Activated T-cell treated with anti-CD3 and anti-CD28 coated beads, Interleukin-2, amount 50 U/mL, for 1 hour (primary cell): ENCODE measurements around the gene PIK3CB.
"Not testable (repeated sequence)": the region's sequence is repeated elsewhere in the genome, so short reads cannot be mapped to it uniquely, and the experiment has no call there.

ENCODE experiments used
- DNase-seq: peaks from one replicate; pipeline ENCODE4 v3.0.0-alpha.2; 2020

PIK3CB gene

GRCh38 chr3:138846262-138846791, 11.6 kb upstream of the PIK3CB start:
- no peak for DNase-seq

- no peak for DNase-seq
Measured at GRCh38 chr3:138845771-138846173, 11.0 kb upstream of the PIK3CB start.

GRCh38 chr3:138845181-138845601, 10.5 kb upstream of the PIK3CB start:
- no peak for DNase-seq

GRCh38 chr3:138842483-138843188, 7.9 kb upstream of the PIK3CB start:
- no peak for DNase-seq

GRCh38 chr3:138838385-138838784, 3.7 kb upstream of the PIK3CB start:
- DNase-seq = not testable (repeated sequence)

- not testable (repeated sequence) for DNase-seq
Measured at GRCh38 chr3:138835846-138836245, 1.1 kb upstream of the PIK3CB start.

GRCh38 chr3:138835397-138835757, 649 bp upstream of the PIK3CB start:
- DNase-seq = no peak

GRCh38 chr3:138833899-138834595, 681 bp downstream of the PIK3CB start:
- DNase-seq = no peak

GRCh38 chr3:138832473-138833057, 2.2 kb downstream of the PIK3CB start:
- not testable (repeated sequence) for DNase-seq

- no peak for DNase-seq
Measured at GRCh38 chr3:138829886-138830510, 4.7 kb downstream of the PIK3CB start.

- DNase-seq = no peak
Measured at GRCh38 chr3:138829097-138829496, 5.6 kb downstream of the PIK3CB start.

GRCh38 chr3:138827222-138827621, 7.5 kb downstream of the PIK3CB start:
- DNase-seq = no peak

- DNase-seq = no peak
Measured at GRCh38 chr3:138825336-138825735, 9.4 kb downstream of the PIK3CB start.

GRCh38 chr3:138824114-138824506, 10.6 kb downstream of the PIK3CB start:
- DNase-seq = no peak

- DNase-seq = not testable (repeated sequence)
Measured at GRCh38 chr3:138820379-138820778, 14.3 kb downstream of the PIK3CB start.

- no peak for DNase-seq
Measured at GRCh38 chr3:138818185-138818860, 16.4 kb downstream of the PIK3CB start.

- DNase-seq = no peak
Measured at GRCh38 chr3:138817695-138818094, 17.0 kb downstream of the PIK3CB start.

GRCh38 chr3:138812806-138813205, 21.9 kb downstream of the PIK3CB start:
- DNase-seq = no peak

GRCh38 chr3:138809500-138810256, 25.1 kb downstream of the PIK3CB start:
- DNase-seq = no peak

GRCh38 chr3:138806376-138807080, 28.2 kb downstream of the PIK3CB start:
- no peak for DNase-seq

GRCh38 chr3:138803006-138803653, 31.6 kb downstream of the PIK3CB start:
- DNase-seq = no peak
